ENCODE results near the gene TMC6. TPM values are rescaled to one million over a fixed set of nuclear protein-coding genes. Genes with fewer than 3 reads are reported as not detected.
A peak's percentile ranks its signal among the peaks of the same experiment; 100 is the strongest.

Gene TMC6
- total RNA-seq, 1 experiment from 2014 or later, result 58.0 TPM

DNA sequence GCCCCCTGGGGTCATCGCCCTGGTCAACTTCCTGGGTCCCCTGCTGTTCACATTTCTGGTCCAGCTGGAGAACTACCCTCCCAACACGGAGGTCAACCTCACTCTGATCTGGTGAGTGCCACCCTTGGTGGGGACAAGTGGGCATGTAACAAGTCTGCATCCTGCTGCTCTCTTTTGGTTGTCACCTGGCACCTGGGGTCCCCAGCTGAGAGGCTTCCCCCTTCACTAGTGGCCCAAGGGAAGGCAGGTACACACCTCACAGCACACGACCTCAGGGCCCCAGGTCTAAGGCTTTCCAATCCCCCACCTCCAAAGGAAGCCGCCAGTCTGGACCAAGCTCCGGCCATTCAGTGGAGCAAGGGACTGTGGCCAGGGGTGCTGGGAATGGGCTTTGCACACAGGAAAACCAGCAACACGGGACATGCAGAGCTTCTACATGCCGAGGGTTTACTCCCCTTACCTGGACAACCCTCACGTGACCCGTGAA, 6.4 kb upstream of the TMC6 start:
- ATAC-seq, result no peak
- peaks cover 6% of the 10 kb centered on the region for H3K4me1 ChIP-seq (ENCODE audit: control insufficient read depth, insufficient read depth, low read length)

DNA sequence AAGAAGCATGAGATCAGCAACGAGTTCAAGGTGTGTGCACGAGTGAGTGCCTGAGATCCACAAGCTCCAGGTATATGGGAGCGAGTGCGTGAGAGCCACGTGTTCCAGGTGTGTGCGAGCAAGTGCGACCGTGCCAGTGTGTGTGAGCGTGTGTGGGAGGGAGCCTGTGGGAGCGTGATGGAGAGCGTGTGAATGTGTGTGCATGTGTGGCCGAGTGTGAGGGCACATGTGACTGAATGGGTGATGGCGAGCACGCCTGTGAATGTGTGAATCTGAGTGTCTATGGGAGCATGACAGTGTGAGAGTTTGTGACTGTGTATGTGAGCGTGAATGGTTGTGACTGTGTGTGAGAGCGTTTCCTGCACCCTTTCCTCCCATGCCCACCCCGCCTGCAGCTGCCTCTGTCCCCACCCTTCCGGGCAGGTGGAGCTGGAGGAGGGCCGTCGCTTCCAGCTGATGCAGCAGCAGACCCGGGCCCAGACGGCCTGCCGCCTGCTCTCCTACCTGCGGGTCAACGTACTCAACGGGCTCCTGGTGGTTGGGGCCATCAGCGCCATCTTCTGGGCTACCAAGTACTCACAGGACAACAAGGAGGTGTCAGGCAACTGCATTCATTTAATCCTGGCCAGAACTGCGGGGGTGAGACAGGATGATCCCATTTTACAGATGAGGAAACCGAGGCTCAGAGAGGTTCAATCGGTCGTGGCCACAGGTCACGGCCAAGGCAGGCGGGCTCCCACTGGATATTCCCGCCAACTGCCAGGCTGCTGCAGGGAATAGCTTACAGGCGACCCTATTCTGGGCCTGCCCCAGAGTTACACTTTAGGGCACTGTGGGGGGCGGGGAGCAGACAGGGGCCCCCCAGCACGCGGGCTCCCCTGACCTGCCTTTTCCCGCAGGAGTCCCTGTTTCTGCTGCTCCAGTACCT, 5.7 kb upstream of the TMC6 start:
- Histone ChIP-seq H3K4me3 (ENCODE audit: low read depth in 2 of 2, low read length in 2 of 2) (no peak overlapping the region), H3K27me3 (ENCODE audit: control insufficient read depth, insufficient read depth, low read length) (no peaks in the 10 kb centered on the region), H3K9me3 (ENCODE audit: control insufficient read depth, insufficient read depth, low read depth, low read length) (no peaks in the 10 kb centered on the region), H3K27ac (ENCODE audit: low read length) (no peak overlapping the region), H3K36me3 (ENCODE audit: control insufficient read depth, insufficient read depth, low read length) (no peaks in the 10 kb centered on the region; the same call in 1 of the 2 replicates), H3K4me1 (ENCODE audit: control insufficient read depth, insufficient read depth, low read length) (peaks cover 13% of the 10 kb centered on the region)
- no peak for TF ChIP-seq SIN3A (IDR thresholded peaks at IDR 0.05; ENCODE audit: borderline replicate concordance, insufficient read depth, low read depth, low read length)
- TF ChIP-seq, protein P1, sequence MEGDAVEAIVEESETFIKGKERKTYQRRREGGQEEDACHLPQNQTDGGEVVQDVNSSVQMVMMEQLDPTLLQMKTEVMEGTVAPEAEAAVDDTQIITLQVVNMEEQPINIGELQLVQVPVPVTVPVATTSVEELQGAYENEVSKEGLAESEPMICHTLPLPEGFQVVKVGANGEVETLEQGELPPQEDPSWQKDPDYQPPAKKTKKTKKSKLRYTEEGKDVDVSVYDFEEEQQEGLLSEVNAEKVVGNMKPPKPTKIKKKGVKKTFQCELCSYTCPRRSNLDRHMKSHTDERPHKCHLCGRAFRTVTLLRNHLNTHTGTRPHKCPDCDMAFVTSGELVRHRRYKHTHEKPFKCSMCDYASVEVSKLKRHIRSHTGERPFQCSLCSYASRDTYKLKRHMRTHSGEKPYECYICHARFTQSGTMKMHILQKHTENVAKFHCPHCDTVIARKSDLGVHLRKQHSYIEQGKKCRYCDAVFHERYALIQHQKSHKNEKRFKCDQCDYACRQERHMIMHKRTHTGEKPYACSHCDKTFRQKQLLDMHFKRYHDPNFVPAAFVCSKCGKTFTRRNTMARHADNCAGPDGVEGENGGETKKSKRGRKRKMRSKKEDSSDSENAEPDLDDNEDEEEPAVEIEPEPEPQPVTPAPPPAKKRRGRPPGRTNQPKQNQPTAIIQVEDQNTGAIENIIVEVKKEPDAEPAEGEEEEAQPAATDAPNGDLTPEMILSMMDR (IDR thresholded peaks at IDR 0.05), result peak; percentile 87
- intact Hi-C loops (cut with micrococcal nuclease; ENCODE audit: unreplicated experiment) (no loop called here), in situ Hi-C loops (cut with HindIII; ENCODE audit: low pct_unique_long_range_greater_than_20kb, low sequenced_read_pairs) (no loop called here)
- BruUV-seq (replicated peaks), result no TSS peak
- ChIA-PET POLR2A (no interaction called here), CTCF (interaction anchor here (1.4 kb wide), 1 partner anchor 49 kb away, joined by 5 read pairs; no protein-coding TSS in a partner anchor)
- DNase-seq (ENCODE audit: low read depth, low spot score), result no peak
- ATAC-seq, result peak; percentile 64

More for the DNA sequence above, 6.4 kb upstream of the TMC6 start:
- BruUV-seq (replicated peaks), result no TSS peak
- no peaks in the 10 kb centered on the region for H3K27me3 ChIP-seq (ENCODE audit: control insufficient read depth, insufficient read depth, low read length)
- TF ChIP-seq POLR2AphosphoS5 (IDR thresholded peaks at IDR 0.05; ENCODE audit: low read depth, low read length) (no peak), SIN3A (IDR thresholded peaks at IDR 0.05; ENCODE audit: borderline replicate concordance, insufficient read depth, low read depth, low read length) (no peak), TCF7L2 (IDR thresholded peaks at IDR 0.05; ENCODE audit: low read depth, low read length) (no peak)
- TF ChIP-seq, protein P1 (IDR thresholded peaks at IDR 0.05), result no peak
- TF ChIP-seq, protein P2, sequence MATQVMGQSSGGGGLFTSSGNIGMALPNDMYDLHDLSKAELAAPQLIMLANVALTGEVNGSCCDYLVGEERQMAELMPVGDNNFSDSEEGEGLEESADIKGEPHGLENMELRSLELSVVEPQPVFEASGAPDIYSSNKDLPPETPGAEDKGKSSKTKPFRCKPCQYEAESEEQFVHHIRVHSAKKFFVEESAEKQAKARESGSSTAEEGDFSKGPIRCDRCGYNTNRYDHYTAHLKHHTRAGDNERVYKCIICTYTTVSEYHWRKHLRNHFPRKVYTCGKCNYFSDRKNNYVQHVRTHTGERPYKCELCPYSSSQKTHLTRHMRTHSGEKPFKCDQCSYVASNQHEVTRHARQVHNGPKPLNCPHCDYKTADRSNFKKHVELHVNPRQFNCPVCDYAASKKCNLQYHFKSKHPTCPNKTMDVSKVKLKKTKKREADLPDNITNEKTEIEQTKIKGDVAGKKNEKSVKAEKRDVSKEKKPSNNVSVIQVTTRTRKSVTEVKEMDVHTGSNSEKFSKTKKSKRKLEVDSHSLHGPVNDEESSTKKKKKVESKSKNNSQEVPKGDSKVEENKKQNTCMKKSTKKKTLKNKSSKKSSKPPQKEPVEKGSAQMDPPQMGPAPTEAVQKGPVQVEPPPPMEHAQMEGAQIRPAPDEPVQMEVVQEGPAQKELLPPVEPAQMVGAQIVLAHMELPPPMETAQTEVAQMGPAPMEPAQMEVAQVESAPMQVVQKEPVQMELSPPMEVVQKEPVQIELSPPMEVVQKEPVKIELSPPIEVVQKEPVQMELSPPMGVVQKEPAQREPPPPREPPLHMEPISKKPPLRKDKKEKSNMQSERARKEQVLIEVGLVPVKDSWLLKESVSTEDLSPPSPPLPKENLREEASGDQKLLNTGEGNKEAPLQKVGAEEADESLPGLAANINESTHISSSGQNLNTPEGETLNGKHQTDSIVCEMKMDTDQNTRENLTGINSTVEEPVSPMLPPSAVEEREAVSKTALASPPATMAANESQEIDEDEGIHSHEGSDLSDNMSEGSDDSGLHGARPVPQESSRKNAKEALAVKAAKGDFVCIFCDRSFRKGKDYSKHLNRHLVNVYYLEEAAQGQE (IDR thresholded peaks at IDR 0.05; ENCODE audit: insufficient read depth in 1 of 2, low read depth in 2 of 2, low read length in 1 of 2), result no peak
- ChIA-PET CTCF (interaction anchor here (1.4 kb wide), 1 partner anchor 50 kb away, joined by 5 read pairs; no protein-coding TSS in a partner anchor), POLR2A (interaction anchor here (0.6 kb wide), 1 partner anchor 19 kb away, joined by 3 read pairs; no protein-coding TSS in a partner anchor)
- no peak for DNase-seq (ENCODE audit: low read depth, low spot score)
- H3K36me3 ChIP-seq (ENCODE audit: control insufficient read depth, insufficient read depth, low read length), result no peaks in the 10 kb centered on the region; the same call in 1 of the 2 replicates
- in situ Hi-C loops (cut with HindIII; ENCODE audit: low pct_unique_long_range_greater_than_20kb, low sequenced_read_pairs) (no loop called here), intact Hi-C loops (cut with micrococcal nuclease; ENCODE audit: unreplicated experiment) (no loop called here)
- no peak overlapping the region for H3K4me3 ChIP-seq (ENCODE audit: low read depth in 2 of 2, low read length in 2 of 2)
- no peak overlapping the region for H3K27ac ChIP-seq (ENCODE audit: low read length)
- H3K9me3 ChIP-seq (ENCODE audit: control insufficient read depth, insufficient read depth, low read depth, low read length), result no peaks in the 10 kb centered on the region
